OCI-LY3 (cell line): Measurements from ENCODE around the gene IRAK2.

Source experiments
- H2AFZ ChIP-seq: fragments of 200-600, 300-600 bp; shearing (Covaris generic); 2 replicates; pipeline ENCODE4 v1.6.0; 2014; ENCODE audit warnings: antibody characterized with exemption, low read depth, low read length
- H3K27ac ChIP-seq: fragments of 200-600, 300-600 bp; sonication (generic); 2 replicates; pipeline ENCODE4 v1.5.1; 2014; ENCODE audit warnings: mild to moderate bottlenecking, low read length, moderate library complexity, mixed read lengths
- H3K27me3 ChIP-seq: fragments of 200-600, 300-600 bp; sonication (generic); 2 replicates; pipeline ENCODE4 v1.6.1; 2014; ENCODE audit warnings: low read depth, low read length, mixed read lengths
- H3K36me3 ChIP-seq: fragments of 200-600, 300-600 bp; sonication (generic); replicated peaks from 2 replicates; pipeline ENCODE3; 2014; ENCODE audit warnings: low read depth, low read length, mixed read lengths
- H3K4me1 ChIP-seq: fragments of 300-600, 200-600 bp; sonication (generic); 2 replicates; pipeline ENCODE4 v1.6.1; 2014; ENCODE audit warnings: low read length, mixed read lengths
- H3K4me2 ChIP-seq: fragments of 200-600, 300-600 bp; sonication (generic); 2 replicates; pipeline ENCODE4 v1.6.1; 2014; ENCODE audit warnings: low read length, mixed read lengths
- H3K4me3 ChIP-seq: fragments of 300-600, 200-600 bp; sonication (generic); 2 replicates; pipeline ENCODE4 v1.5.1; 2014; ENCODE audit warnings: antibody characterized with exemption, mild to moderate bottlenecking, low read length, moderate library complexity
- H3K79me2 ChIP-seq: fragments of 300-600, 200-600 bp; shearing (Covaris generic); 2 replicates; pipeline ENCODE4 v1.6.1; 2014; ENCODE audit warnings: mild to moderate bottlenecking, low read length, mixed read lengths
- H3K9ac ChIP-seq: fragments of 300-600, 200-600 bp; shearing (Covaris generic); 2 replicates; pipeline ENCODE4 v1.6.0; 2014; ENCODE audit warnings: mild to moderate bottlenecking, low read length, moderate library complexity
- H3K9me3 ChIP-seq: fragments of 200-600, 300-600 bp; shearing (Covaris generic); 2 replicates; pipeline ENCODE4 v1.6.1; 2014; ENCODE audit warnings: low read length, mixed read lengths; ENCODE audit not compliant: insufficient read depth
- H4K20me1 ChIP-seq: fragments of 200-600, 300-600 bp; sonication (generic); 2 replicates; pipeline ENCODE4 v1.6.1; 2016; ENCODE audit warnings: low read length, mixed read lengths; ENCODE audit not compliant: insufficient read depth
- EZH2phosphoT487 ChIP-seq: fragments of 200-600 bp; shearing (Covaris generic); IDR thresholded peaks from 2 replicates; pipeline ENCODE4 v1.6.1; 2018; ENCODE audit warnings: antibody characterized with exemption, mixed run types, low read depth
- TF ChIP-seq, protein P1 (sequence below): fragments of 200-600, 300-600 bp; sonication (generic); IDR thresholded peaks from 2 replicates; pipeline ENCODE4 v1.5.1; 2014; ENCODE audit warnings: antibody characterized with exemption, low read length, low read depth

IRAK2 gene

DNA sequence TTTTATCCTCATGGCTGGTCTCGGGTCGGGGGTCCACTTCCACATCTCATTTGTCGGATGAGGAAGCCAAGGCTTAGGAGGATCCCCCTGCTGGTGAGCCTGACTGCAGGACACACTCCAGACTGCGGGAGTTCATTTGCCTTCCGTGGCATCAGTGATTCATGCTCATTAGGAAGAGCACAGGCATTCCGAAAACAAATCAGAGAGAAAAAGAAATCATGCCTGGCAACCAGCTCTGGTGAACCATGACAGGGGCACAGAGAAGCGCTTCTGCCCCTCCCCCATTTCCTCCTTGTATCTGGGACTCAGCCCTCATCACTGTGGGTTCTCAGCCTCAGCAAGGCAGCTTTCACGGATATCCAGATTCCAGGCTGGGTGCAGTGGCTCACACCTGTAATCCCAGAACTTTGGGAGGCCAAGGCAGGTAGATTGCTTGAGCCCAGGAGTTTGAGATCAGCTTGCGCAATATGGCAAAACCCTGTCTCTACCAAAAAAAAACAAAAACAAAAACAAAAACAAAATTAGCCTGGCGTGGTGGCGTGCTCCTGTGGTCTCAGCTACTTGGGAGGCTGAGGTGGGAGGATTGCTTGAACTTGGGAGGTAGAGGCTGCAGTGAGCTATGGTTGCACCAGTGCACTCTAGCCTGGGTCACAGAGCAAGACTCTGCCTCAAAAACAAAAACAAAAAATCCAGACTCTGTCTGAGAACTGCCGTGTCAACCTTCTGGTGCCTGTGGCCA, 28.4 kb downstream of the IRAK2 start:
- Histone ChIP-seq H3K4me1 (peaks cover 54% of the 10 kb centered on the region), H3K79me2 (no peaks in the 10 kb centered on the region), H3K4me2 (peak overlapping the region; percentile 66), H3K36me3 (no peaks in the 10 kb centered on the region), H4K20me1 (no peaks in the 10 kb centered on the region), H3K27ac (peak overlapping the region; percentile 20; the same call in 1 of the 2 replicates), H3K9me3 (no peaks in the 10 kb centered on the region), H3K27me3 (no peaks in the 10 kb centered on the region), H2AFZ (peak overlapping the region; percentile 32), H3K9ac (peak overlapping the region; percentile 29; the same call in 1 of the 2 replicates), H3K4me3 (peak overlapping the region; percentile 41)
- TF ChIP-seq EZH2phosphoT487: no peak
- TF ChIP-seq, protein P1, sequence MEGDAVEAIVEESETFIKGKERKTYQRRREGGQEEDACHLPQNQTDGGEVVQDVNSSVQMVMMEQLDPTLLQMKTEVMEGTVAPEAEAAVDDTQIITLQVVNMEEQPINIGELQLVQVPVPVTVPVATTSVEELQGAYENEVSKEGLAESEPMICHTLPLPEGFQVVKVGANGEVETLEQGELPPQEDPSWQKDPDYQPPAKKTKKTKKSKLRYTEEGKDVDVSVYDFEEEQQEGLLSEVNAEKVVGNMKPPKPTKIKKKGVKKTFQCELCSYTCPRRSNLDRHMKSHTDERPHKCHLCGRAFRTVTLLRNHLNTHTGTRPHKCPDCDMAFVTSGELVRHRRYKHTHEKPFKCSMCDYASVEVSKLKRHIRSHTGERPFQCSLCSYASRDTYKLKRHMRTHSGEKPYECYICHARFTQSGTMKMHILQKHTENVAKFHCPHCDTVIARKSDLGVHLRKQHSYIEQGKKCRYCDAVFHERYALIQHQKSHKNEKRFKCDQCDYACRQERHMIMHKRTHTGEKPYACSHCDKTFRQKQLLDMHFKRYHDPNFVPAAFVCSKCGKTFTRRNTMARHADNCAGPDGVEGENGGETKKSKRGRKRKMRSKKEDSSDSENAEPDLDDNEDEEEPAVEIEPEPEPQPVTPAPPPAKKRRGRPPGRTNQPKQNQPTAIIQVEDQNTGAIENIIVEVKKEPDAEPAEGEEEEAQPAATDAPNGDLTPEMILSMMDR: peak; percentile 27; the same call in 1 of the 2 replicates

DNA sequence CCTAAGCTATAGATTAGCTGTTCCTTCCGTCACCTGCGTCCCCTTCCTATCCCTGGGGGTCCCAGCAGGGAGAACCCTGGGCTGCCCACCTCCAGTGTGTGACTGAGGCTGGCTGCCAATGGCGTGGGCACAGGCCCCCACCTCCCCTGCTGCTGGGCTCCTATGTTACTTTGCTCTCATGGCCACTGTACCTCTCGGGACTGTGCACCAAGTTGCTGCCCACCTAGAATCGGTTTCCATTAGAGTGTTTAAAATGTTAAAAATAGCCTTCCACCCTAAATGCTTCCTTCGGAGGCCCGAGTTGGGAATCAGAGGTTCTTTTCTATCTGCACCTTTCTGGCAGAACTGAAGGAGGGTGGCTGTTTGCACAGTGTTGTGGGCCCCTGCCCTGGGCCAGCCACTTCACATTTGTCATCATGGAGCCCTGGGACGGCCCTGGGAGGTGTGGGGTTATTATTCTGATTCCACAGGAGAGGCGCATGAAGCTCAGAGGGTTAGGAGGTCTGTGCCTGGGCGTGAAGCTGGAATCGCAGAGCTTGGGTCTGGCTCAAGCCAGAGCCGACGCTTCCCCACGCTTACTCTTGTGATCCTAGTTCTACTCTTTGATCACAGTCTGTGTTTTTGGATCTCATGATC, 29.1 kb downstream of the IRAK2 start:
- Histone ChIP-seq H3K9ac (no peak overlapping the region; the same call in 1 of the 2 replicates), H3K4me3 (no peak overlapping the region), H3K36me3 (no peaks in the 10 kb centered on the region), H2AFZ (peak overlapping the region; percentile 84), H3K79me2 (no peaks in the 10 kb centered on the region), H3K27me3 (no peaks in the 10 kb centered on the region), H3K4me1 (peaks cover 61% of the 10 kb centered on the region), H4K20me1 (no peaks in the 10 kb centered on the region), H3K9me3 (no peaks in the 10 kb centered on the region), H3K27ac (peak overlapping the region; percentile 41; the same call in 1 of the 2 replicates), H3K4me2 (peak overlapping the region; percentile 66; the same call in 1 of the 2 replicates)
- TF ChIP-seq, protein P1: no peak
- no peak for TF ChIP-seq EZH2phosphoT487

DNA sequence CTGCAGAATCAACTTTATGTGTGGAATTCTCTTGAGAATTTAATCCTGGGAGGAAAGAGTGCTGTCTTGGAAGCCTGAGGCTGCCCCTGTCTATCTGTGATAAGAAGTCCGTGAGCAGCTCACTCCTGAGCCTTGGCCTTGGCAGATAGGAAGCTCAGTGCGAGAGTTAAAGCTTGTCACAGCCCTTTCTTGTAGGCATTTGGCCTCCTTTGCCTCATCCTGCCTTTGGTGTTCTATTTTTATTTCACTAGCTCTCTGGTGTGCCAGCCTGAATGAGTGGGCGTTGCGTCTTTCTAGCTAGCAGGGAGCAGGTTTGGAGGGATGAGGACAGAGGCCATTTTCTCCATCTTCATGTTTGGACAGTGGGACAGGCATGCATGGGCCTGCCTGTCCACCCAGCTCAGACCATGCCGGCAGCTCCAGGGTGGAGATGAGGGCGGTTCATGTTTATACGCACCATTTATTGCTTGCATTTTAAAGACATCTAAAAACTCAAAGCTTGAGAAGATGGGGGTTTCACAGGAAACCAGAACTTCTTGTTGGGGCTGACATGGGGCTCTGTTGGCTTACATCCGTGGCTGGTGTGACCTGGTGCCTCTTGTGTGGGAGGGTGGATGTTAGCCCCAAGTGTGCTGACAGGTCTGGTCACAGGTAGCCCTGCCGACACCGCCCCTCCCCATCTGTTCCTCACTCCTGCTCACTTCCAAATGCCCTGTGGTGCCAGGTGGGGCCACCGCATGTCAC, 29.8 kb downstream of the IRAK2 start:
- TF ChIP-seq, protein P1: no peak
- no peak for TF ChIP-seq EZH2phosphoT487
- Histone ChIP-seq H3K79me2 (no peaks in the 10 kb centered on the region), H3K4me3 (peak overlapping the region; percentile 0; the same call in 1 of the 2 replicates), H3K4me2 (peak overlapping the region; percentile 44), H3K27me3 (no peaks in the 10 kb centered on the region), H3K9me3 (no peaks in the 10 kb centered on the region), H3K27ac (peak overlapping the region; percentile 41), H3K4me1 (peaks cover 68% of the 10 kb centered on the region), H2AFZ (peak overlapping the region; percentile 84), H4K20me1 (no peaks in the 10 kb centered on the region), H3K36me3 (no peaks in the 10 kb centered on the region), H3K9ac (no peak overlapping the region; the same call in 1 of the 2 replicates)
